GM19468 (cell line): ENCODE results near the gene HEY2.
"Not testable (repeated sequence)": the region's sequence is repeated elsewhere in the genome, so short reads cannot be mapped to it uniquely, and the experiment has no call there.

Experiments used
- ATAC-seq: cut with Tn5 transposase; IDR thresholded peaks from one replicate; pipeline ENCODE4 v1.9.1; 2021; ENCODE audit warnings: mild to moderate bottlenecking, moderate library complexity, moderate number of reproducible peaks; ENCODE audit not compliant: unreplicated experiment; ENCODE audit errors: extremely low read depth

The HEY2 gene

DNA sequence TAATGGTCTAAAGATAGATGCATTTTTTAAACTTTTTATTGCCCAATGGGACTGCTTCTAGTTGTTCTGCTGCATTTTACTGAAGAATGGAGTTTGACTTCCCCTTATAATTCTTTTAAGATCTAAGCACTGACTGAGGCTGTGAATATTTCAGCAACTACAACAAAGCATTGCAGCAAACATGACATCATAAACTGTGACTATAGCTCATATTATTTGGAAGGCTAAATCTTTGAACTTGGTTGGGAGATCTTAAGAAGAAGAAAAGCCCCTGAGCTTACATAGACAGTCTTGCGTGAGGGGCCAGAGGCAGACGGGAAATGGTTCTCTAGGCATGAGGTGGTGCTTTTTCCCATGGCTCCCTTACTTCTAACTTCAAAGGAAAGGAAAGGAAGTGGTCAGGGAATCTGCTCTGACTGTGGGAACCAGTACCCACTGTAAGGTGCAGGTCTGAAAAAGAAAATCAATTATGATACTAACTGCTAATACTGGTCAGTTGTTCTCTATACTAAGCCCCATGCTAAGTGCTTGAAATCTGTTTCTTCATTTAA, 14.8 kb downstream of the HEY2 start:
- no peak for ATAC-seq

DNA sequence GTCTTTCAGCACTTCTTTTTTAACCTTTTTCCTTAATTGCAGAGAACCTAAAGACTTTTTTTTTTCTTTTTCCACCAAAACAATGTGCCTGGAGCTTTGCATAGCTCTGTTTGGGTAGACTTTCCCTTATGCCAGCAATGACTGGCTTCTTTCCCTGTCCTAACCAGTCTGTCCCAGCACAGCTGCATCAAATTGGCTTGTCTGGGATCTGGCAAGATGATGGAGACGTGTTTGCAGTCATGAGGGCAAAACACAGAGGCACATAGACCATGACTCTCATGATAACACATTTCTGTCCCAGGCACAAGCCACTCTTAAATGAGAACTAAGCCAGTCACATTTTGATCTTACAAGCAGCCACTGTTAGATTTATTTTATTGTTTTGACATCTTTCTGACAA, 16.5 kb downstream of the HEY2 start:
- ATAC-seq, result no peak

DNA sequence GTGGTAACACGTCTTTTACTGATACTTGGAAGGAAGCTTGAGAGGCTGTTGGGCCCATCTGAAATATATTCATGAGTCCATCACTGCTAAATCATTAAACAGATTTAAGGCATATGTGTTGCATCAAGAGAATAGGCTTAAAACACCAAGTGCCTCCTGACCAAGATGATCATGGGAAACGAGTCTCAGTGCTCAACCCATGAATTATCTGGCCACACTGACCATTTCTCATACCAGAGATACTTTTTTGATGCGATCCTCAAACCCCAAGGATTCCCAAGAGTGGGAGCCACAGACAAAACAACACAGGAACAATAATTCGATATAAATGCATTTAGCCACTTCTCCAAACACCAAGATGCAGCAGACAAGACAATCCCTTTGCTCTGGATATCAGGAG, 17.2 kb downstream of the HEY2 start:
- no peak for ATAC-seq

DNA sequence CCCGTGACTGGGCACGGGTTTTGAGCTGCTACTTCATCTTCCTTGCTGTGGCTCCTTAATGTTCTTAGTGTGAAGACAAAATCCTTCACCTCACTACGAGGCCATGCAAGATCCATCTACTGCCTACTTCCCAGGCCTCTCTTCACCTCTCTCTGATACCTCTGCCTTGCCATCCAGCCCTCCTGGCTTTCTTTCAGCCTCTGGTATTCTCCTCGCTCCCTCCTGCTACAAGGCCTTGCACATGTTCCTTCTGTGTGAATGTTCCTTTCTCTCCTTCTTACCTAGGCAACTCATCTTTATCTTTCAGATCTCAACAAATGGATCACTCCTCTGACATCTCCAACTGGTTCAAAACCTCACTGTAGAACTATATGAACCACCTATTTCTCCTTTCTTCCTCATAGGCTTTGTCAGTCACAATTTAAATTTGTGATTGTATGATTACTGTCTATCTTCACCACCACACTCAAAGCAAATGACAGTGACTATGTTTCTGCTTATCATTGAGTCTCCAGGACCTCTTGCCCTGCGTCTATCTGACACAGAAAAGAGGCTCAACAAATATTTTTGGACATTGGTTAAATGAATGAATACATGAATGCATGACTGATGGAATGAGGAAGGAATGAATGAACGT, 19.8 kb downstream of the HEY2 start:
- ATAC-seq, result no peak

DNA sequence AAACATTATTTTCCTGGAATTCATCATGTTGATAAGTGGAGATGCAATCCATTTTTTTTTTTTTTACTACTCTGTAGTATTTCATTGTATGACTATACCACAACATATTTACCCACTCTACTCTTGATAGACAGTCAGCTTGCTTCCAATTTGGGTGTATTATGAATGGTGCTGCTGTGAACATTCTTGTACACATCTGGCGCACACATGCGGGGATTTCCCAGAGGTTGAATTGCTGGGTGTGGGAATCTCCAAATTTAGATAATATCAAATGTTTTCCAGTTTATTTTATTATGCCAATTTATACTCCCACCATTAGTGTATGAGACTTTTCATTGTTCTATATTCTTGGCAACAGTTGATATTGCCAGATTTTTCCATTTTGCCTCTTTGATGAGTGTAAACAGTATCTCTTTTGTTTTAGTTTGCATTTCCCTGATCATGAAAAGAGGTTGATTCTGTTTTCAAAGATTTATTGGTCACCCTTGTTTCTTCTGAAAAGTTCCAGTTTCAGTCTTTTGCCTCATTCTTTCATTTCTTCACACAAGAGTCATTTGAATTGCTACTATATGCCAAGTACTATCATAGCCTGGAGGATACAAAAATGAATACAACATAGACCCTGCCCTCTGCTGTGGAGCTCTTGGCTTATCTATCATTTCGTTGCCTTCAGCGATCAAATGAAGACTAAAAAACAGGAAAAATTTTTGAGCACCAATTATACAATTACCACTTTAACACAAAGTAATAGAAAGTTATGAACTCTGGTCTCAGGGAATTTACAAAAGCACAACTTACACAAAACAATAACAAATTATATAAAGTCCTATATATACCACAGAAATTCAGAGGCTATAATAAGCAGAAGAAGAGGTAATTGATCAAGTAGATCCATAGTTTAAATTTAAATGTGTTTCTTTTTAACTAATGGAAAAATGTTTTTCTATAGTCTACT, 24.2 kb downstream of the HEY2 start:
- ATAC-seq, result no peak

DNA sequence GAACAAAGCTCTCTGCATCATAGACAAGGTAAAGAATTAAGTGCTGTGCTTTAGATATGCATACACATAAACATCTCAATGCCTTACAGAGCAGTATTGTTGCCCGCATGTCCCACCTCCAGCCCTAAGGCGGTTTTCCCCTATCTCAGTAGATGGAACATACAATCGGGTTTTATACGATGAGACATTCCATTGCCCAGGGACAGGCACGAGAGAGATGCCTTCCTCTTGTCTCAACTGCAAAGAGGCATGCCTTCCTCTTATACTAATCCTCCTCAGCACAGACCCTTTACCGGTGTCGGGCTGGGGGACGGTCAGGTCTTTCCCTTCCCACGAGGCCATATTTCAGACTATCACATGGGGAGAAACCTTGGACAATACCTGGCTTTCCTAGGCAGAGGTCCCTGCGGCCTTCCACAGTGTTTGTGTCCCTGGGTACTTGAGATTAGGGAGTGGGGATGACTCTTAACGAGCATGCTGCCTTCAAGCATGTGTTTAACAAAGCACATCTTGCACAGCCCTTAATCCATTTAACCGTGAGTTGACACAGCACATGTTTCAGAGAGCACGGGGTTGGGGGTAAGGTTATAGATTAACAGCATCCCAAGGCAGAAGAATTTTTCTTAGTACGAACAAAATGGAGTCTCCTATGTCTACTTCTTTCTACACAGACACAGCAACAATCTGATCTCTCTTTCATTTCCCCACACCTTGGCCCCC, 26.8 kb downstream of the HEY2 start:
- ATAC-seq, result not testable (repeated sequence)

DNA sequence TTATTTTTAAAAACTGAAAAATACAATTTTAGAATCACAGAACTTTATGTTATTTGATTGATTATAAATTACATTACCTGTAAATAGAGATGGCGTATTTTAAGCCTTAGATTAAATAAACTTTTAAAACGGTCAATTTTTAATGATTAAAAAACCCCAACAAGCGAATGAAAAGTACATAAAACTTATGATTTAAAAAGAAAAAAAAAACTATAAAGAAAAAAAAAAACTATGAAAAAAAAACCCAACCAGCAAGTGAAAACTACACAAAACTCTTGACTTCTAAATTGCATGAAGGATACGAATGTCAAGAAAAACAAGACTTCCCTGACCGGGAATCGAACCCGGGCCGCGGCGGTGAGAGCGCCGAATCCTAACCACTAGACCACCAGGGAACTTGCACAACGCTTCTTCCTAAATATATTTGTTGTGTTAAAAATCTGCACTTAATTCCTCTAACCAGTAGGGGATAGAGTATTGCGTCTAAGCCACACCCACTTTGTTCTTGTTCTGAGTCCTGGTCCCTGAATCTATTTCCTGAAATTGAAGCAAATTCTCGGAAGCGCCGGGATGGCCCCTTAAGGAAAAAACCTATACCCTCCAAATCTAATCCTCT, 30.6 kb downstream of the HEY2 start:
- ATAC-seq, result peak; percentile 87

DNA sequence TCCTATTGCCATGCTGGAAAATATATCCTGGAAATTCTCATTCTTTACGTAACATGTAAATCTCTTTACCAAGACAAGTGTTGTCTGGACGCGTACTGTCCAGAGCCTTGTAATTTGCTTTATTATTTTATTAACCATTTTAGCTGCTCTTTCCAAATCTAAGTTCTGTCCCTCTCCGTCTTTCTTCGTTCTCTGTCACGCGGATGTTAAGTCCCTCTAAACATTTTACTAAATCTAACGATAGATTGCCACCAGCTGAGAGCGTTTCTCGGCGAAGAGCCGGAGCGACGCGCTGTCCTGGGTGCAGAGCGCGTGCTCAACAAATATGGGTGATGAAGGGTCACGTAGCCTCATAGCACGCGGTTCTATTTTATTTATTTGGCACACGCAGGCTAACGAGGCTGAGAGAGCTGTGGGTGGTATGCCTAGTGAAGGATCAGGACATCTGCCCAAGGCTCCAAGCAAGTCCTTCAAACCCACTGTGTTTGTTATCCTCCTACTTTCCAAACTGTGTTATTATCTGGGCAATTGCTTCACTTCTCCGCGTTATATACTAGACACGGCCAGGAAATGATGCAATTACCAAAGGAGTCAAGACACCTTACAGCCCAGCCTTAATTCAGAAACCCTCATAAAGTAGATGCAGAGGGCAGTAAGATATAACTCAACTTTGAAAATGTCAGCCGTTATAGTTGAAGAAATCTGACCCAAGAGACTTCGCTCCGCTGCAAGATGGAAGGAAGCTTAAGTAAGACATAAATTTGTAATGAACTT, 31.3 kb downstream of the HEY2 start:
- ATAC-seq, result peak; percentile 38

DNA sequence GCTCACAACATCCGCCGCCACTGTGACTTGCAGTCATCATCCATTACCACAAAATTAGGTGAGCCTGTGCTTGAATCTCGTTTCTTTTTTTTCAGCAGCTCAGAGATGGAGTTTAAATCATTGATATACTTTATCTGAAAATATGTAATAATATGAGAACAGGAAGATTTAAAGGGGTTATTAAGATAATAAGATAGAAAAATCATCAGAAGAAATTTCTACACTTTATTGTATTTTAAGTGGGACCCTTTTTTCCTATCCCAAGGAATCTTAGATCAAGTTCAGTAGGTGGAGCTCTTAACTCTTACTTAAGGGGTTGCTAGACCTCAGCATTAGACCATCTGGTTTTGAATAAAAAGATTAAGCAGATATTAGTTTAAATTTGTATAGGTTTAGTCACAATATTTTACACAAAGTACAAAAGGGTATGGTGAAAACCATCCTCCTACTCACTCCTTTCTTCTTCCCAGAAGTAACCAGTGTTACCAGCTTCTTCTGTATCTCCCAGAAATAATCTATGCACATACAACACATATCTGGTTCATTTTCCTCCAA, 32.0 kb downstream of the HEY2 start:
- peak; percentile 3 for ATAC-seq

DNA sequence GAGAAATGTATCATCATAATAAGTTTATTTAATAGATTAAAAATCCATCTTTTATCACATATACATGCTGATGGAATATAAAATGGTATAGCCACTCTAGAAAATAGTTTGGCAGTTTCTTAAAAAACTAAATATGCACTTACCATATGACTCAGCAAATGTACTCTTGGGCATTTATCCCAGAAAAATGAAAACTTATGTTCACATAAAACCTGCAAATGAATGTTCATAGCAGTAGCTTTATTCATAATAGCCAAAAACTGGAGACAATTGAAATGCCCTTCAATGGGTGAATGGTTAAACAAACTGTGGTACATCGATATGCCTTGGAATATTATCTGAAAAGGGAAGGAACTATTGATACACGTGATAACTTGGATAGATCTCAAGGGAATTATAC, 34.9 kb downstream of the HEY2 start:
- no peak for ATAC-seq

DNA sequence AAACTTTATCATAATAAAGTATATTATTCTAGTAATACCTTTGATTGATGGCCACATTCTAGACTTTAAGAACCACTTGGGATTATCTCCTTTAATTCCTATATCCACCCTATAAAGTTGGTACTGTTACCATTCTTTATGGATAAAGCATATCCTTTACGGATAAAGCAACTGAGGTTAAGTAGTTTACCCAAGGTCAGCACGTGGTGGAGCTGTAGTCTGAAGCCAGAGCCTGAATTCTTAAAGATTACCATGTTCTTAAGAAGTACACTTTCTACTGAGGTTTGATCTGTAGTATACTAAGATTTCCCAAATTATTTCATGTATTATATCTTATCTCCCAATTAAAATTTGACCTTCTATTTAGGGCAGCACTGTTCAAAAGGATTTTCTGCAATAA, 38.4 kb downstream of the HEY2 start:
- no peak for ATAC-seq

DNA sequence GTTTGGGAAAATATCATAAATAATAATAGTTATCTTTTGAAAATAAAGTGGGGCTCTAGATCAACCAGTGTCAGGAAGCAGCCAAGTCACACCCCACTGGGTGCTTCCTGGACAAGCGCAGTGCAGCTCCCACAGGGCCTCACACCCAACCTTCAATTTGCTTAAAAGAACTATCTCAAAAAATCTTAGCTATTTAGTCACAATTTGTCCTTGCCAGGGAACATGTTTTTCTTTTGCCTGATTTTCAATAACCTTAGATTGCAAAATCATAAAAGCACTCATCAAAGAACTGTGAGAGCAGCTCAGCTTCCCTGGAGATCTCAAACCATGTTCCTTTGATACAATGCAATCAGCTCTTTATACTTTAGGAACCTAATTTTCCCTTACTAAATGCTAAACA, 39.7 kb downstream of the HEY2 start:
- ATAC-seq, result no peak

DNA sequence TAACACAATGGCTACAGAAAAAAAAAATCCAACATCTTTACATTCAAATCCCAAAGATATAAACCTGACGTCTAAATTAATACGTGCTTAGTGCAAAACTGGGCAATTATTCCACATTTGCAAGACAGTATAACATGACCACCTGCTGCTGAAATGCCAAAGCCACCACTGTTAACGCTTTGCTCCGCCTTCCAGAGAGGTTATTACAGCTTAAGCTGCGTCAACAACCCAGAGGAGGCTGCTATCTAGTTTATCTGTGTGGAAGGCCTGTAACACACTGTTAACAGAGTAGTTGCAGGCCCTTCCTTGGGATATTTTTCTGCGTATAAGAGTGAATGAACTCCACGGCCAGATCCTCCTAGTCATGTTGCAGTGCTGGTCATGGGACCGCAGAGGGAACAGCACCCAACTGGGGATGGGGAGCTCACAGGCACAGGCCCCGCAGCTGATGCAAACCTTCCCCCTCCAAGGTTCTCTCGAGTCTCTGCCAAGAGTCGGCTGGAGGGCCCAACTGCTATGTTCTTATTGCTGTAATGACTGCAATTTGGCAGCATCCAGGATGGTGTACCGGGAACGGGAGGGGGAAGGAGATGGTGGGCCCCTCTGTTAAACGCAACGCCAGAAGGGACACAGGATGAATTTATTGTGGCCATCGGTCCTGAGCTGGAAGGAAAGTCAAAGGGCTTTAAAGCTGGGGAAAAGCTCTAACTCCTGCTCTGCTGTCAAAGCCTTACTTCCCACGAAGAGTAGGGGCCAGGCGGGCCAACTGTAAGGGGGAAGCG, 40.3 kb downstream of the HEY2 start:
- ATAC-seq, result no peak

DNA sequence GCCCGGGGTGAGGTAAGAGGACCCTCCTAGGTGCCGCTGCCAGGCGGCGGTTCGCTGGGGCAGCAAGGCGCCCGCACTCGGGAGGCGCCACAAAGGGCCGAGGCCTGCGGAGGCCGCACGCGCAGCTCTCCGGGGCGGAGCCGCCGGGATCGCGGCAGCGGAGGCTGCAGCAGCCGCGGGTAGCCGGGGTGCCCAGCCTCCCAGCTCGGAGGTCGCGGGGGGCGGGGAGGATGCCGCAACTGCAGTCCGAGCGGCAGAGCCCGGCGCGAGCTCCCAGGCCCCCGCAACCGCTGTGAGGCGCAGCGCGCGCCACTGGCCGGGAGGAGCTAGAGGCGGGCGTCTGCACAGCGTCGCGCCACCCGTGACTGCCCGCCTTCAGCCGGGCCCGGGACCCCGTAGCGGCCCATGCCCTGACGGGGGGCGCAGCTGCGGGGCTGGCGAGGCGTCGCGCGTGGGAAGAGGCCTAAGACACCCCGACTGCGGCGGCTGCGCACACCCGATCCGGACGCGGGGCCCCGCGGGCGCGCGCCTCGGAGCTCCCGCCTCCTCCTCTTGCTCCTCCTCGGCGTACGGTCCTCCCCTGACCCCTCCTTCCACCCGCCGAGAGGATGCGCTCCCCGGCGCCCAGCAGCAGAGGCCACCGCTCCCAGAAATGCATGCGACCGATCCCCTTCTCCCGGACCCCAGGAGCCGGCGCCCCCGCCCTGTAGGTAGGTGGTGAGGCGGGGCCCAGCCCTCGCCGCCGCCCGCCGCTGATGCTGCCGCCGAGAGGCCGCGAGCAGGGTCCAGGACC, 41.1 kb downstream of the HEY2 start, which contains the start of gene NCOA7:
NCOA7 (plus strand) TSS at position 603 of the 793 bp plus-strand sequence. CDS start 24,395 bp downstream, outside the sequence.
- ATAC-seq, result peak; percentile 38

DNA sequence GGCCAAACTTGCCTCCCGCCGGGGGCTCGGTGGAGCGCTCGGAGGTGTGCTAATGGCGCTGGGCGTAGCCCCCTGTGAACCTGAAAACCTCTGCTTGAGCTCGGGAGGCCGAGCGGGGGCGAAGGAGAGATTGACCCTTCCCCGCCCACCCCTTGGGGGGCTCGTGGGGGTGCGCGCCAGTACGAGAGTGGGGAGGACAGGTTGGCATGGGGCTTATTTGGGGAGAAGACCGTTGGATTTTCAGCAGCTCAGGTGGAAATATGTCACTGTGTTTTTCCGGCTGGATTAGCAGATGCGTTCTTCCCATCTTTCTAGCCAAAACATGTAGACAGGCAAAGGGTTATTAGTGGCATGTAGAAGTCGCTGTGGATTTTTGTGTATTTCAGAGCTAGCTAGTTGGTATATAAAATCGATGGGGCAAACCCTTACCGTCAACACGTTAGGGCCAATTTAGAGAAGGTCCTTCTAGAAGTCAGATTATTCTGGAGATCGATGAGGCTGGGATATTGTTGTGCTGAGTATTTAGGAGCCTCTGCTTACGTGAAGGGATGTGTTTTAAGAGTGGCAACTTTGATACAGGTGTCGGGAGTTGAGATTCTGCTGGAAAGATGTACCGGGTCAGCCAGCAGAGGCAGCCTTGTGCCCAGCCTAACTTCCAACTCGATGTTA, 41.9 kb downstream of the HEY2 start:
- no peak for ATAC-seq

DNA sequence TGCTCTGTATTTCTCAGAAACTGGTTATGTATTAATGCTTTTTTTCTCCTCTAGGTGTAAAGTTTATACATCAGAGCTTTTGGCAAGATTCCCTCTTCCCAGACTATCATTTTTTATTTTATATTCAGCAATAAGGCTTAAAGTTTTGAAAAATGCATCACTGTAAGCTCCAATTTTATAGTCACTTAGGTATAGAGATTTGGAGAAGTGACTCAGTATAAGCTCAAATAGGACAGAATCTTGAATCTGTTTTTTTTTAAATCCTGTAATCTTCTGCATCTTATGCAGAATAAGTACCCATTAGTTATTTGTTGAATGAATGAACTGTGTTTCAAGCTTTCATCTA, 42.4 kb downstream of the HEY2 start:
- ATAC-seq, result no peak

DNA sequence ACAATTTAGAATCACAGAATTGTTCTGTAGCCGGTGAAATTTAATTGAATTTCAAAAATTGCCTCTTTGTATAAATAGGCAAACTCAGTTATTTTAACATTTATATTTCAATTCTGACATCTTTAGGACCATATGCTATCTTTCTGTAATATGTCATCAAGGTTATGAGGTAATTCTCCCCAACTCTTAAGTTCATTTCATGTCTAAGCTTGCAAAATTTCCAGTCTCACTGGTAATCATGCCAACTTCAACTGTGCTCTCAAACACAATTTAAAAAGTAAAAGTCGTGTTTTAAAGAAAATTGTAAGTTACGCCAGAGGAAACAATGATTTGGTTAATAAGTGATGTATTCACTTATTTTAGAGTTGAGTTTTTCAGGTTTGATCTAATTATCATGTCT, 42.7 kb downstream of the HEY2 start:
- ATAC-seq, result no peak
